Ovary (tissue), 9 donors: Measurements from ENCODE around the gene RAD23B. TPM values are rescaled to one million over a fixed set of nuclear protein-coding genes. Genes with fewer than 3 reads are reported as not detected.
A peak's percentile ranks its signal among the peaks of the same experiment; 100 is the strongest.

Source experiments
- DNase-seq, 5 donors: peaks; one replicate each; pipeline ENCODE4 v3.0.0-alpha.2; 2019 to 2020
- H3K27ac ChIP-seq, 2 donors: fragments of 200-600 bp; one replicate each; pipeline versions ENCODE4 v1.5.1 to v1.8.0; 2019 to 2022
- H3K27me3 ChIP-seq: fragments of 200-600 bp; one replicate; pipeline ENCODE4 v1.8.0; 2022
- H3K36me3 ChIP-seq: fragments of 200-600 bp; sonication (generic); one replicate; pipeline ENCODE4 v1.5.1; 2019
- H3K4me1 ChIP-seq: one replicate; pipeline ENCODE4 v1.8.1; 2013; ENCODE audit warnings: mild to moderate bottlenecking, moderate library complexity; ENCODE audit not compliant: insufficient read depth
- H3K4me3 ChIP-seq: fragments of 200-600 bp; sonication (generic); one replicate; pipeline ENCODE4 v1.5.1; 2017
- H3K9me3 ChIP-seq, 2 donors: fragments of 200-600 bp in 1 of 2; sonication (generic) in 1 of 2; one replicate each; pipeline versions ENCODE4 v1.5.1 to v1.8.1; 2013 to 2019; ENCODE audit warnings: mild to moderate bottlenecking in 1 of 2, moderate library complexity in 1 of 2
- EP300 ChIP-seq: sonication (generic); formaldehyde crosslinking; IDR thresholded peaks from one replicate; pipeline ENCODE4 v1.6.1; 2017; ENCODE audit warnings: antibody characterized with exemption
- POLR2A ChIP-seq: fragments of 450-650 bp; IDR thresholded peaks from one replicate; pipeline ENCODE4 v1.6.1; 2017; ENCODE audit warnings: antibody characterized with exemption, mild to moderate bottlenecking, moderate library complexity
- WGBS, 3 donors: extraction: QIAGEN DNeasy Blood & Tissue Kit in 1 of 3; methylation state at CpG; one replicate each; pipeline versions ENCODE4 v1.1.5 to v1.1.7; 2013 to 2017; 5-methylcytosine and 5-hydroxymethylcytosine counted together
- intact Hi-C, 4 donors: fragments of 100-400 bp; cut with DNase I; formaldehyde crosslinking; loops; one replicate each; pipeline versions ENCODE4 v1.11.0 to v1.15.1; 2022 to 2023
- polyA plus RNA-seq, 2 donors: library from polyadenylated mRNA; stranded (reverse); fragments of 200-250 nt in 1 of 2; fragments of 350-450 nt in 1 of 2; fragmentation: Illumina TruSeq in 1 of 2; extraction: RNeasy Lipid Tissue Mini Kit (QIAGEN cat#74804) in 1 of 2; gene quantifications; one replicate each; pipeline ENCODE4 v1.2.3, GENCODE V29; 2013 to 2014
- total RNA-seq, 7 donors: library from RNA; depleted of rRNA in 2 of 7; stranded (reverse); fragments of >200 nt in 2 of 7; fragmentation: NEBNext Ultra II Directional in 3 of 7; extraction: Animal tissue kit (Norgen Biotek cat#: 25700) in 3 of 7; gene quantifications; one replicate each; pipeline versions ENCODE4 v1.1.0 to v1.2.4, GENCODE V29; 2016 to 2023
- TF ChIP-seq, protein P1 (sequence below), 3 donors: fragments of 450-650 bp in 2 of 3; fragments of 200-600 bp in 1 of 3; IDR thresholded peaks; one replicate each; pipeline versions ENCODE4 v1.5.1 to v1.8.0; 2016 to 2022; ENCODE audit warnings: antibody characterized with exemption in 3 of 3, mild to moderate bottlenecking in 1 of 3
- donor health status: DM: no; HTN: no; CAD: no; lungs with moderate emphysema.
- donor health status: DM: no; HTN: no; CAD: no.
- donor health status: Bipolar disorder and iron deficiency.
- donor health status: DM: yes; HTN: yes; CAD: no.
- donor health status: DM: no; HTN: no; CAD: no.
- donor health status: DM: yes; HTN: yes; CAD: no.

RAD23B gene
- total and polyA plus RNA-seq, 9 donors, result 42.8 to 101 (median 81.3) TPM

DNA sequence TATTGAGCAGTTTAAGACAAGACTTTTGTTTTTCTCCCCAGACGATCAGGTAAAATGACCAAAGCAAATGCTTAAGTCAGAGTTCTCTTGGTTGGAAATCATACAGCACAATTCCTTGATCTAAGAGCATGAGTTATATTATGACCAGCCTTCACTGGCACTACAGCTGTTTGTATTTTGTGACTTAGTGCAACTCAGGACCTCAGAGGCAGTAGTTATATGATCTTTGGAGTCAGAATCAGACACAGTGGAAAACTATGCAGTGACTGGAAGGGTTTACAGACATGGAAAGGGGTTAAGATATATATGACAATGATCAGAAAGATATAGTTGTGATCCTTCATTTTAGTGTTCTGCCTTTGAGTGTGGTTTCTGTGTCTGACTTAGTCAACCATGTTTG lies 24.3 kb downstream of the RAD23B start:
- DNase-seq, result no peak
- Histone ChIP-seq H3K4me3 (no peak overlapping the region), H3K9me3 (no peaks in the 10 kb centered on the region), H3K4me1 (no peaks in the 10 kb centered on the region), H3K27me3 (no peaks in the 10 kb centered on the region), H3K36me3 (no peaks in the 10 kb centered on the region), H3K27ac (no peak overlapping the region)
- intact Hi-C loops, result no loop called here
- WGBS, 3 donors, result 78 to 92% (median 83%) methylated on average over 1 of the region's 1 CpG
- TF ChIP-seq, protein P1, sequence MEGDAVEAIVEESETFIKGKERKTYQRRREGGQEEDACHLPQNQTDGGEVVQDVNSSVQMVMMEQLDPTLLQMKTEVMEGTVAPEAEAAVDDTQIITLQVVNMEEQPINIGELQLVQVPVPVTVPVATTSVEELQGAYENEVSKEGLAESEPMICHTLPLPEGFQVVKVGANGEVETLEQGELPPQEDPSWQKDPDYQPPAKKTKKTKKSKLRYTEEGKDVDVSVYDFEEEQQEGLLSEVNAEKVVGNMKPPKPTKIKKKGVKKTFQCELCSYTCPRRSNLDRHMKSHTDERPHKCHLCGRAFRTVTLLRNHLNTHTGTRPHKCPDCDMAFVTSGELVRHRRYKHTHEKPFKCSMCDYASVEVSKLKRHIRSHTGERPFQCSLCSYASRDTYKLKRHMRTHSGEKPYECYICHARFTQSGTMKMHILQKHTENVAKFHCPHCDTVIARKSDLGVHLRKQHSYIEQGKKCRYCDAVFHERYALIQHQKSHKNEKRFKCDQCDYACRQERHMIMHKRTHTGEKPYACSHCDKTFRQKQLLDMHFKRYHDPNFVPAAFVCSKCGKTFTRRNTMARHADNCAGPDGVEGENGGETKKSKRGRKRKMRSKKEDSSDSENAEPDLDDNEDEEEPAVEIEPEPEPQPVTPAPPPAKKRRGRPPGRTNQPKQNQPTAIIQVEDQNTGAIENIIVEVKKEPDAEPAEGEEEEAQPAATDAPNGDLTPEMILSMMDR (IDR thresholded peaks at IDR 0.05), result peak in 1 of 3 donors; percentile 10
- TF ChIP-seq EP300, result no peak
- no peak for TF ChIP-seq POLR2A

DNA sequence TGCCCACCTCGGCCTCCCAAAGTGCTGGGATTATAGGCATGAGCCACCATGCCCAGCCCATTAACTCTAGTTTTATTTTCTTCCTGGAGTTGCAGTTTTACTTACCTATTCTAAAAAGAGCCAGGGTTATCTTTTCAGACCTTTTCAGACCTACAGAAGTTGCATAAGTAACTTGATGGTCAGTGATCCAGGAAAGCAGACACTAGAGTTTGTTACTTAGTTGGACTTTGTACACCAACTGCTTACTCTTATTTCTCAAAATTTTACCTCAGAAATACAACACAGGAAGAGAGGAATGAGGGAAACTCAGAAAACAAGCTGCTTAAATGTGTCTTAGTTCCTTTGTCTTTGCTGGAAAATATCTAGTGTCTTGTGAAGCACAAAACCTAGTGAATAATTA lies 25.4 kb downstream of the RAD23B start:
- Histone ChIP-seq H3K4me3 (no peak overlapping the region), H3K27ac (no peak overlapping the region), H3K9me3 (no peaks in the 10 kb centered on the region), H3K4me1 (no peaks in the 10 kb centered on the region), H3K27me3 (no peaks in the 10 kb centered on the region), H3K36me3 (no peaks in the 10 kb centered on the region)
- DNase-seq, result no peak
- intact Hi-C loops, result no loop called here
- 0 to 64% (median 0%) methylated on average over 1 of the region's 1 CpG for WGBS, 3 donors
- TF ChIP-seq EP300 (no peak), POLR2A (no peak)
- TF ChIP-seq, protein P1 (IDR thresholded peaks at IDR 0.05), result no peak

DNA sequence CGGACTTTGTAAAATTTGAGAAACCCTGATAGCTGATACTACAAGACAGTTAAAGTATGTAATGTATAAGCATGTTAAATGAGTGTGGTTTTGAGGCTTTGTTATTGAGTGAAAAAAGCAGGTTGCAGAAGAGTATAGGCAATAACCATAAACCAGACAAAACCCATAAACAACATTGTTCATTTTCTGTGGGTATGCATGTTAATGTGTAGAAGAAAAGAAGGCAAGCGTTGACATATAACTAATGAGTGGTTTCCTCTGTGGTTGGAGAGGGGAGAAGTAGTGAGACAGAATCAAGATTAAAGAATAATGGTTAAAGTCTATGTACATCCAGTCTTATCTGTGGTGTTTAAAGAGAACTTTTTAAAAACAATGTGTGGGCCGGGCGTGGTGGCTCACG lies 26.2 kb downstream of the RAD23B start:
- no peak for DNase-seq
- H3K4me3 ChIP-seq, result no peak overlapping the region
- intact Hi-C loops, result no loop called here
- no peaks in the 10 kb centered on the region for H3K27me3 ChIP-seq
- no peak overlapping the region for H3K27ac ChIP-seq
- no peaks in the 10 kb centered on the region for H3K4me1 ChIP-seq
- H3K36me3 ChIP-seq, result no peaks in the 10 kb centered on the region
- no peaks in the 10 kb centered on the region for H3K9me3 ChIP-seq
- no peak for TF ChIP-seq POLR2A
- TF ChIP-seq, protein P1 (IDR thresholded peaks at IDR 0.05), result no peak
- WGBS, 3 donors, result 90 to 93% (median 91%) methylated on average over 5 of the region's 5 CpGs

DNA sequence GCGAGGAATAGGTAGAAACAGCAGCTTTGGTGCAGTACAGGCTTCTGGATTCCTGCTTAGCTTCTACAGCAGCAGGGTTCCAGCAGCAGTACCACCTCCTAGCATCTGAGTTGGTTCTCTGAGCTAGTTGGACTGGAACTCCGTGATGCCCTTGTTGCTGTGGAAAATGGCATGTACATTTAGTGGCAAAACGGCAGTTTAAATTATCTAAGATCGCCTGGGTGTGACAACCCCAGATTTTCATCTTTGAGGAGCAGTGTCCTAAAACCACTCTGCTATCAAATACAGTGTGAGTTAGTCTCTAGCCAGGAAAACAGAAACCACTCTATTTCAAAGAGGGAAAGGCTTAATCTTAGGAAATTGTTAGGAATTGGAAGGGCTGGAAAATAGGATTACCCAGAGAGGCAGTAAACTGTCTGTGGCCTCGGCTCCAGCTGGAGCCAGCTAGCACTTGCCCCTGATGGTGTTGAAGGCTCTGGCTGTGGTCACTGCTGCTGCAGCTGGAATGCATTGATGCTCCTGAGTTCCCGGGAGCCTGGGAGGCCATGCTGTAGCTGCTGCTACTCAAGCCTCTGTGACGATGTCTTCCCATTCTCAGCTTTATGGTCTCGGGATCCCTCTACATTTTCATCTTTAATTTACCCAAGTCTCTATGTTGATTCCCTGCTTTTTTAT lies 29.4 kb downstream of the RAD23B start:
- intact Hi-C loops, result no loop called here
- H3K9me3 ChIP-seq, result no peaks in the 10 kb centered on the region
- H3K27ac ChIP-seq, result no peak overlapping the region
- H3K4me3 ChIP-seq, result no peak overlapping the region
- no peak for DNase-seq
- 49 to 70% (median 63%) methylated on average over 8 of the region's 8 CpGs for WGBS, 3 donors
- no peak for TF ChIP-seq POLR2A
- TF ChIP-seq, protein P1 (IDR thresholded peaks at IDR 0.05), result no peak
- no peak for TF ChIP-seq EP300
- H3K36me3 ChIP-seq, result no peaks in the 10 kb centered on the region
- H3K27me3 ChIP-seq, result no peaks in the 10 kb centered on the region
- peaks cover 7% of the 10 kb centered on the region for H3K4me1 ChIP-seq
